ENCODE measurements around the gene HPN. TPM values are rescaled to one million over a fixed set of nuclear protein-coding genes. Genes with fewer than 3 reads are reported as not detected.

The HPN gene
- total RNA-seq, 1 experiment from 2014 or later = 10.6 TPM

GRCh38 chr19:35053667-35054293 is 12.3 kb downstream of the HPN start:
- H3K9me3 ChIP-seq (ENCODE audit: control insufficient read depth, low read depth, low read length) = no peaks in the 10 kb centered on the region
- TF ChIP-seq, protein P1, sequence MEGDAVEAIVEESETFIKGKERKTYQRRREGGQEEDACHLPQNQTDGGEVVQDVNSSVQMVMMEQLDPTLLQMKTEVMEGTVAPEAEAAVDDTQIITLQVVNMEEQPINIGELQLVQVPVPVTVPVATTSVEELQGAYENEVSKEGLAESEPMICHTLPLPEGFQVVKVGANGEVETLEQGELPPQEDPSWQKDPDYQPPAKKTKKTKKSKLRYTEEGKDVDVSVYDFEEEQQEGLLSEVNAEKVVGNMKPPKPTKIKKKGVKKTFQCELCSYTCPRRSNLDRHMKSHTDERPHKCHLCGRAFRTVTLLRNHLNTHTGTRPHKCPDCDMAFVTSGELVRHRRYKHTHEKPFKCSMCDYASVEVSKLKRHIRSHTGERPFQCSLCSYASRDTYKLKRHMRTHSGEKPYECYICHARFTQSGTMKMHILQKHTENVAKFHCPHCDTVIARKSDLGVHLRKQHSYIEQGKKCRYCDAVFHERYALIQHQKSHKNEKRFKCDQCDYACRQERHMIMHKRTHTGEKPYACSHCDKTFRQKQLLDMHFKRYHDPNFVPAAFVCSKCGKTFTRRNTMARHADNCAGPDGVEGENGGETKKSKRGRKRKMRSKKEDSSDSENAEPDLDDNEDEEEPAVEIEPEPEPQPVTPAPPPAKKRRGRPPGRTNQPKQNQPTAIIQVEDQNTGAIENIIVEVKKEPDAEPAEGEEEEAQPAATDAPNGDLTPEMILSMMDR (conservative IDR thresholded peaks at IDR 0.05) = no peak
- H2BK5ac ChIP-seq (ENCODE audit: insufficient read length, low read length) = no peak overlapping the region
- no peak overlapping the region for H2BK12ac ChIP-seq (ENCODE audit: insufficient read length, low read depth, low read length)
- no peak overlapping the region for H2BK15ac ChIP-seq (ENCODE audit: low read depth, low read length)
- Mint-ChIP-seq H3K4me3 (no peak overlapping the region), H3K4me1 (peaks cover 18 to 29% of the 10 kb centered on the region in 2 experiments), H3K9me3 (no peaks in the 10 kb centered on the region), H3K27me3 (ENCODE audit: low read depth) (no peaks in the 10 kb centered on the region), H3K27ac (no peak overlapping the region; a peak in 1 of 7 replicates), H3K36me3 (ENCODE audit: insufficient read depth in 1 of 3, low read depth in 3 of 3) (peaks cover 4 to 15% (median 10%) of the 10 kb centered on the region in 3 experiments; a peak in 4 of 7 replicates)
- H4K91ac ChIP-seq (ENCODE audit: insufficient read length, low read depth, low read length) = no peak overlapping the region
- H3K23me2 ChIP-seq (ENCODE audit: insufficient read length, low read depth, low read length, poor library complexity, severe bottlenecking) = no peaks in the 10 kb centered on the region
- no peak overlapping the region for H3K18ac ChIP-seq (ENCODE audit: insufficient read length, low read depth, low read length)
- H4K5ac ChIP-seq (ENCODE audit: insufficient read length, low read depth, low read length) = no peak overlapping the region
- no peak overlapping the region for H2BK120ac ChIP-seq (ENCODE audit: low read depth, low read length, poor library complexity, severe bottlenecking)
- no peak overlapping the region for H3K4me2 ChIP-seq (ENCODE audit: insufficient read depth, insufficient read length, low read length)
- H3K4ac ChIP-seq (ENCODE audit: low read depth, low read length) = no peak overlapping the region
- no peak overlapping the region for H3K56ac ChIP-seq (ENCODE audit: insufficient read length, low read depth, low read length)
- H3K9ac ChIP-seq (ENCODE audit: extremely low read depth, insufficient read length, low read length) = no peak overlapping the region
- H3K23ac ChIP-seq (ENCODE audit: insufficient read length, low read depth, low read length) = no peak overlapping the region
- DNase-seq = no peak
- H3T11ph ChIP-seq (ENCODE audit: low read length) = no peak overlapping the region
- no CpG with 5 or more reads among the region's 9 CpGs for WGBS (ENCODE audit: extremely low coverage, insufficient read length, low lambda C conversion rate)
- no peaks in the 10 kb centered on the region for H3K27me3 ChIP-seq (ENCODE audit: insufficient read depth, low read length)
- no peak overlapping the region for H3K14ac ChIP-seq (ENCODE audit: insufficient read depth, low read length)
- no peak overlapping the region for H2BK20ac ChIP-seq (ENCODE audit: low read depth, low read length, poor library complexity, severe bottlenecking)
- no peaks in the 10 kb centered on the region for H3K79me2 ChIP-seq (ENCODE audit: insufficient read depth, low read length)
- no peak overlapping the region for H3K27ac ChIP-seq (ENCODE audit: insufficient read length, low read depth, low read length)
- H2AK5ac ChIP-seq (ENCODE audit: insufficient read length, low read length) = no peak overlapping the region
- no peaks in the 10 kb centered on the region for H3K79me1 ChIP-seq (ENCODE audit: insufficient read depth, low read depth, low read length, poor library complexity, severe bottlenecking)
- H4K20me1 ChIP-seq (ENCODE audit: control insufficient read depth, insufficient read depth, insufficient read length) = no peaks in the 10 kb centered on the region
- no peak overlapping the region for H2AFZ ChIP-seq (ENCODE audit: low read length)
- H4K8ac ChIP-seq (replicated peaks; ENCODE audit: insufficient read length, low read depth, low read length) = no peak overlapping the region
- H3K4me1 ChIP-seq (ENCODE audit: insufficient read depth, low read length) = no peaks in the 10 kb centered on the region

Measured in H9 (cell line).